Urinary bladder (tissue), 4 donors: ENCODE data around the gene DPPA2. TPM values are rescaled to one million over a fixed set of nuclear protein-coding genes. Genes with fewer than 3 reads are reported as not detected.
A peak's percentile ranks its signal among the peaks of the same experiment; 100 is the strongest.

Experiments
- DNase-seq: peaks from one replicate; pipeline ENCODE4 v3.0.0-alpha.2; 2015; ENCODE audit errors: extremely low spot score
- H3K27ac ChIP-seq: one replicate; pipeline ENCODE4 v1.5.1; 2013; ENCODE audit warnings: low read depth, mild to moderate bottlenecking, moderate library complexity
- H3K36me3 ChIP-seq: one replicate; pipeline ENCODE4 v1.6.1; 2013; ENCODE audit warnings: mild to moderate bottlenecking, moderate library complexity; ENCODE audit not compliant: insufficient read depth
- H3K4me1 ChIP-seq: one replicate; pipeline ENCODE4 v1.6.1; 2013; ENCODE audit warnings: mild to moderate bottlenecking, moderate library complexity; ENCODE audit not compliant: insufficient read depth
- H3K4me3 ChIP-seq: one replicate; pipeline ENCODE4 v1.5.1; 2013; ENCODE audit warnings: low read depth, low read length
- WGBS: extraction: QIAGEN DNeasy Blood & Tissue Kit; methylation state at CpG from one replicate; pipeline ENCODE4 v1.1.7; 2013; 5-methylcytosine and 5-hydroxymethylcytosine counted together
- polyA plus RNA-seq: library from polyadenylated mRNA; stranded (reverse); fragments of 200-250 nt; gene quantifications from one replicate; pipeline ENCODE4 v1.2.3, GENCODE V29; 2013
- total RNA-seq: library from RNA; depleted of rRNA; stranded (reverse); fragments of >200 nt; gene quantifications from one replicate; pipeline ENCODE4 v1.2.3, GENCODE V29; 2014
- donor health status: healthy with polysubstance abuse.
- donor health status: healthy.

DPPA2 gene
- total and polyA plus RNA-seq, 2 donors = not detected

GRCh38 chr3:109339197-109339596, 22.9 kb upstream of the DPPA2 start:
- DNase-seq = no peak

GRCh38 chr3:109338322-109338721, 22.0 kb upstream of the DPPA2 start:
- WGBS = 62% methylated on average over 4 of the region's 4 CpGs

More at GRCh38 chr3:109339197-109339596, 22.9 kb upstream of the DPPA2 start:
- H3K27ac ChIP-seq = no peak overlapping the region
- no peak overlapping the region for H3K4me3 ChIP-seq
- WGBS = 64% methylated on average over 3 of the region's 3 CpGs
- H3K4me1 ChIP-seq = no peaks in the 10 kb centered on the region
- H3K36me3 ChIP-seq = no peaks in the 10 kb centered on the region

GRCh38 chr3:109337393-109337792, 21.1 kb upstream of the DPPA2 start, which contains the start of gene DPPA4:
DPPA4 (minus strand) TSS chr3:109337546; CDS start chr3:109337517, 29 bp downstream.
- H3K4me3 ChIP-seq = peak within 1 kb of the TSS; percentile 24
- DNase-seq = no peak
- no peaks in the 10 kb centered on the region for H3K36me3 ChIP-seq
- no peak within 1 kb of the TSS for H3K27ac ChIP-seq
- H3K4me1 ChIP-seq = no peaks in the 10 kb centered on the region
- 76% methylated on average over 5 of the region's 5 CpGs for WGBS

More at GRCh38 chr3:109338322-109338721, 22.0 kb upstream of the DPPA2 start:
- no peaks in the 10 kb centered on the region for H3K4me1 ChIP-seq
- H3K27ac ChIP-seq = no peak overlapping the region
- no peak overlapping the region for H3K4me3 ChIP-seq
- no peak for DNase-seq
- no peaks in the 10 kb centered on the region for H3K36me3 ChIP-seq

GRCh38 chr3:109336291-109336861, 20.1 kb upstream of the DPPA2 start:
- Histone ChIP-seq H3K27ac (no peak overlapping the region), H3K4me1 (no peaks in the 10 kb centered on the region), H3K36me3 (no peaks in the 10 kb centered on the region), H3K4me3 (peak overlapping the region; percentile 24)
- DNase-seq = no peak
- WGBS = 5% methylated on average over 17 of the region's 17 CpGs

- WGBS = 87% methylated on average over 1 of the region's 1 CpG
- no peak overlapping the region for H3K4me3 ChIP-seq
- no peaks in the 10 kb centered on the region for H3K36me3 ChIP-seq
- H3K27ac ChIP-seq = no peak overlapping the region
- H3K4me1 ChIP-seq = no peaks in the 10 kb centered on the region
- no peak for DNase-seq
Measured at GRCh38 chr3:109334572-109334971, 18.3 kb upstream of the DPPA2 start.

GRCh38 chr3:109331692-109332091, 15.4 kb upstream of the DPPA2 start:
- Histone ChIP-seq H3K4me3 (no peak overlapping the region), H3K27ac (no peak overlapping the region), H3K4me1 (no peaks in the 10 kb centered on the region), H3K36me3 (no peaks in the 10 kb centered on the region)
- WGBS = 89% methylated on average over 5 of the region's 5 CpGs
- DNase-seq = no peak

- WGBS = 91% methylated on average over 7 of the region's 7 CpGs
- H3K4me1 ChIP-seq = no peaks in the 10 kb centered on the region
- no peak overlapping the region for H3K27ac ChIP-seq
- DNase-seq = no peak
- H3K4me3 ChIP-seq = no peak overlapping the region
- no peaks in the 10 kb centered on the region for H3K36me3 ChIP-seq
Measured at GRCh38 chr3:109330405-109330804, 14.1 kb upstream of the DPPA2 start.

- Histone ChIP-seq H3K36me3 (no peaks in the 10 kb centered on the region), H3K4me1 (no peaks in the 10 kb centered on the region), H3K4me3 (no peak overlapping the region), H3K27ac (no peak overlapping the region)
- no peak for DNase-seq
- 86% methylated on average over 3 of the region's 3 CpGs for WGBS
Measured at GRCh38 chr3:109328202-109328601, 11.9 kb upstream of the DPPA2 start.

GRCh38 chr3:109325657-109326056, 9.3 kb upstream of the DPPA2 start:
- Histone ChIP-seq H3K4me1 (no peaks in the 10 kb centered on the region), H3K4me3 (no peak overlapping the region), H3K27ac (no peak overlapping the region), H3K36me3 (no peaks in the 10 kb centered on the region)
- WGBS = 52% methylated on average over 3 of the region's 3 CpGs
- no peak for DNase-seq

GRCh38 chr3:109325109-109325508, 8.8 kb upstream of the DPPA2 start:
- no peak overlapping the region for H3K27ac ChIP-seq
- H3K36me3 ChIP-seq = no peaks in the 10 kb centered on the region
- 88% methylated on average over 5 of the region's 5 CpGs for WGBS
- no peak for DNase-seq
- no peak overlapping the region for H3K4me3 ChIP-seq
- H3K4me1 ChIP-seq = no peaks in the 10 kb centered on the region

- Histone ChIP-seq H3K4me1 (no peaks in the 10 kb centered on the region), H3K36me3 (no peaks in the 10 kb centered on the region), H3K4me3 (no peak overlapping the region), H3K27ac (no peak overlapping the region)
- 71% methylated on average over 1 of the region's 1 CpG for WGBS
- no peak for DNase-seq
Measured at GRCh38 chr3:109313061-109313460, 3.3 kb downstream of the DPPA2 start.

GRCh38 chr3:109297496-109297895, 18.8 kb downstream of the DPPA2 start:
- DNase-seq = no peak
- Histone ChIP-seq H3K4me1 (no peaks in the 10 kb centered on the region), H3K4me3 (no peak overlapping the region), H3K27ac (no peak overlapping the region), H3K36me3 (no peaks in the 10 kb centered on the region)
- WGBS = 86% methylated on average over 2 of the region's 2 CpGs

GRCh38 chr3:109284071-109284470, 32.2 kb downstream of the DPPA2 start:
- H3K27ac ChIP-seq = no peak overlapping the region
- DNase-seq = no peak
- no peaks in the 10 kb centered on the region for H3K36me3 ChIP-seq
- no peaks in the 10 kb centered on the region for H3K4me1 ChIP-seq
- no peak overlapping the region for H3K4me3 ChIP-seq

GRCh38 chr3:109278546-109278945, 37.8 kb downstream of the DPPA2 start:
- no peaks in the 10 kb centered on the region for H3K36me3 ChIP-seq
- no peaks in the 10 kb centered on the region for H3K4me1 ChIP-seq
- no peak overlapping the region for H3K4me3 ChIP-seq
- WGBS = 96% methylated on average over 1 of the region's 1 CpG
- H3K27ac ChIP-seq = no peak overlapping the region
- DNase-seq = no peak

- Histone ChIP-seq H3K27ac (no peak overlapping the region), H3K36me3 (no peaks in the 10 kb centered on the region), H3K4me1 (no peaks in the 10 kb centered on the region), H3K4me3 (no peak overlapping the region)
- 60% methylated on average over 3 of the region's 3 CpGs for WGBS
- no peak for DNase-seq
Measured at GRCh38 chr3:109278141-109278540, 38.2 kb downstream of the DPPA2 start.
